Measurements from ENCODE around the gene ERFL.

The ERFL gene

GRCh38 chr19:41967054-41967783 lies 39.0 kb upstream of the ERFL start:
- TF ChIP-seq REST (IDR thresholded peaks at IDR 0.05; ENCODE audit: insufficient replicate concordance, low read depth) (no peak), GABPA (IDR thresholded peaks at IDR 0.05; ENCODE audit: low read depth) (no peak), POLR2AphosphoS5 (IDR thresholded peaks at IDR 0.05; ENCODE audit: low read depth) (no peak), CTCF (IDR thresholded peaks at IDR 0.05; ENCODE audit: insufficient read depth, low read length) (no peak), SPI1 (IDR thresholded peaks at IDR 0.05; ENCODE audit: borderline replicate concordance, low read depth) (no peak)
- Histone ChIP-seq H3K27ac (replicated peaks) (no peak overlapping the region), H3K27me3 (ENCODE audit: insufficient read depth, poor library complexity, severe bottlenecking) (no peaks in the 10 kb centered on the region), H3K4me3 (replicated peaks; ENCODE audit: insufficient read depth, low read length) (no peak overlapping the region)
- peak in 1 of 2 experiments; percentile 55 for DNase-seq (ENCODE audit: low read depth in 1 of 2, low spot score in 1 of 2)

DNA sequence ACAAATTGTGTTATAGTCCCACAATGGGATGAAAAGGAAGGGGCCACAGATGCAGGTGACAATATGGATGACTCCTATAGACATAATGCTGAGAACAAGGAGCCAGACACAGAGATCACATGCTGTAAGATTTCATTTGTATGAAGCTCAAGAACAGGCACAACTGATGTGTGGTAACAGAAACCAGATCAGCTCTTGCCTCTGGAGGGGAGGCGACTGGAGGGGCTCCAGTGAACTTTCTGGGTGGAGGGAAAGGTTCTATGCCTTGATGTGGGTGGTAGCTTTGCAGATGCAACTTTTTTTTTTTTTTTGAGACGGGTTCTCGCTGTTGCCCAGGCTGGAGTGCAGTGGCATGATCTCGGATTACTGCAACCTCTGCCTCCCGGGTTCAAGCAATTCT lies 36.9 kb upstream of the ERFL start:
- Histone ChIP-seq H3K4me3 (replicated peaks; ENCODE audit: insufficient read depth, low read length) (no peak overlapping the region), H3K27ac (replicated peaks) (no peak overlapping the region), H3K27me3 (ENCODE audit: insufficient read depth, poor library complexity, severe bottlenecking) (no peaks in the 10 kb centered on the region)
- TF ChIP-seq REST (IDR thresholded peaks at IDR 0.05; ENCODE audit: insufficient replicate concordance, low read depth) (no peak), SPI1 (IDR thresholded peaks at IDR 0.05; ENCODE audit: borderline replicate concordance, low read depth) (no peak), GABPA (IDR thresholded peaks at IDR 0.05; ENCODE audit: low read depth) (no peak), POLR2AphosphoS5 (IDR thresholded peaks at IDR 0.05; ENCODE audit: low read depth) (no peak), CTCF (IDR thresholded peaks at IDR 0.05; ENCODE audit: insufficient read depth, low read length) (no peak)
- no peak for DNase-seq (ENCODE audit: low read depth in 1 of 2, low spot score in 1 of 2)

DNA sequence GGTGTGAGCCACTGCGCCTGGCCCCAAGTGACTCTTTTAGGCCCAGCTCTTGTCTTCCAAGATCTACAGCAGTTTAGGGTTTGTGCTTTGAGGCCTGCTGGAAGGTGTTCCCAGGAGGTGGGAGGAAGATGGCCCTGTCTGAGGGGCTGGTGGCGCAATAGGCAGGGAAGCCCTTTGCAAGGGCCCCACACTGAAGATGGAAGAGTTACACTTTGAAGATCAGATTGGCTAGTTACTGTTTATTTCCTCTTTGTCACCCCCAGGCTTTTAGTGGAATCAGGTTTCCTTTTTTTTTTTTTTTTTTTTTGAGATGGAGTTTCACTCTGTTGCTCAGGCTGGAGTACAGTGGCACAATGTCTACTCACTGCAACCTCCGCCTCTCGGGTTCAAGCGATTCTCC lies 32.7 kb upstream of the ERFL start:
- Histone ChIP-seq H3K27ac (replicated peaks) (no peak overlapping the region), H3K4me3 (replicated peaks; ENCODE audit: insufficient read depth, low read length) (no peak overlapping the region), H3K27me3 (ENCODE audit: insufficient read depth, poor library complexity, severe bottlenecking) (no peaks in the 10 kb centered on the region)
- TF ChIP-seq REST (IDR thresholded peaks at IDR 0.05; ENCODE audit: insufficient replicate concordance, low read depth) (no peak), SPI1 (IDR thresholded peaks at IDR 0.05; ENCODE audit: borderline replicate concordance, low read depth) (no peak), POLR2AphosphoS5 (IDR thresholded peaks at IDR 0.05; ENCODE audit: low read depth) (no peak), GABPA (IDR thresholded peaks at IDR 0.05; ENCODE audit: low read depth) (no peak), CTCF (IDR thresholded peaks at IDR 0.05; ENCODE audit: insufficient read depth, low read length) (no peak)
- DNase-seq (ENCODE audit: low read depth in 1 of 2, low spot score in 1 of 2), result peak in 1 of 2 experiments; percentile 36
